ENCODE measurements around the gene XAGE1B. TPM values are rescaled to one million over a fixed set of nuclear protein-coding genes. Genes with fewer than 3 reads are reported as not detected.

Gene XAGE1B
- total and polyA plus RNA-seq, 2 of the 13 experiments (the other 11 are each of a cell fraction or from before 2014, with no cell fraction given): not detected

DNA sequence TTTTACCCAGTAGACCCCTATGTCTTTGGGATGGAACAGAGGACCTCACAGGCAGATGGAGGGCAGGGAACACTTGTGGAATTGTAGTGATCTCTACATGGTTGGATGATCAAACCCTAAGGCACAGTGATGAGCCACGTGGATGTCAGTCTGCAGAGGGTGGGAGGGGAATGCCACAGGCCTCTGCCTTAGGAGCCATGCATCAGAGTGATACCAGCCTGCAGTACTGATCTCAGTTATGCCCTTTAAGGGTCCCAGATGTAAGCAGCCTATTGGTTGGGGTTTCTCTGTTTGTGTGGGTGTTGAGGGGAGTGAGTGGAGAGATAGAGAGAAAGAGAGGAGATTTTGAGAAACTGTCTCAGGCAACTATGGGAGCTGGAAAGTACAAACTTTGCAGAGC lies 39.9 kb upstream of the XAGE1B start:
- no peak overlapping the region for H2AFZ ChIP-seq (ENCODE audit: low read length)
- no peak for DNase-seq (ENCODE audit: low spot score)
- ChIA-PET POLR2A (no interaction called here), CTCF (ENCODE audit: low intra/inter-chr PET ratio, low total read pairs) (no interaction called here)
- no peak overlapping the region for H3K9ac ChIP-seq (ENCODE audit: insufficient read depth, low read depth, low read length)
- TF ChIP-seq PAX8 (CRISPR knock-in tag; IDR thresholded peaks at IDR 0.05; ENCODE audit: borderline replicate concordance) (no peak), ZNF607 (CRISPR knock-in tag; IDR thresholded peaks at IDR 0.05; ENCODE audit: borderline replicate concordance) (no peak), ZFP41 (CRISPR knock-in tag; IDR thresholded peaks at IDR 0.05; ENCODE audit: borderline replicate concordance) (no peak), ZNF256 (CRISPR knock-in tag; conservative IDR thresholded peaks at IDR 0.05) (no peak), SKI (IDR thresholded peaks at IDR 0.05; ENCODE audit: partially characterized antibody) (no peak), JUNB (CRISPR knock-in tag; IDR thresholded peaks at IDR 0.05; ENCODE audit: borderline replicate concordance) (no peak), ZNF766 (CRISPR knock-in tag; IDR thresholded peaks at IDR 0.05; ENCODE audit: borderline replicate concordance) (no peak)
- TF ChIP-seq, protein P1, sequence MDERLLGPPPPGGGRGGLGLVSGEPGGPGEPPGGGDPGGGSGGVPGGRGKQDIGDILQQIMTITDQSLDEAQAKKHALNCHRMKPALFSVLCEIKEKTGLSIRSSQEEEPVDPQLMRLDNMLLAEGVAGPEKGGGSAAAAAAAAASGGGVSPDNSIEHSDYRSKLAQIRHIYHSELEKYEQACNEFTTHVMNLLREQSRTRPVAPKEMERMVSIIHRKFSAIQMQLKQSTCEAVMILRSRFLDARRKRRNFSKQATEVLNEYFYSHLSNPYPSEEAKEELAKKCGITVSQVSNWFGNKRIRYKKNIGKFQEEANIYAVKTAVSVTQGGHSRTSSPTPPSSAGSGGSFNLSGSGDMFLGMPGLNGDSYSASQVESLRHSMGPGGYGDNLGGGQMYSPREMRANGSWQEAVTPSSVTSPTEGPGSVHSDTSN (CRISPR knock-in tag; IDR thresholded peaks at IDR 0.05): no peak
- TF ChIP-seq, protein P2, sequence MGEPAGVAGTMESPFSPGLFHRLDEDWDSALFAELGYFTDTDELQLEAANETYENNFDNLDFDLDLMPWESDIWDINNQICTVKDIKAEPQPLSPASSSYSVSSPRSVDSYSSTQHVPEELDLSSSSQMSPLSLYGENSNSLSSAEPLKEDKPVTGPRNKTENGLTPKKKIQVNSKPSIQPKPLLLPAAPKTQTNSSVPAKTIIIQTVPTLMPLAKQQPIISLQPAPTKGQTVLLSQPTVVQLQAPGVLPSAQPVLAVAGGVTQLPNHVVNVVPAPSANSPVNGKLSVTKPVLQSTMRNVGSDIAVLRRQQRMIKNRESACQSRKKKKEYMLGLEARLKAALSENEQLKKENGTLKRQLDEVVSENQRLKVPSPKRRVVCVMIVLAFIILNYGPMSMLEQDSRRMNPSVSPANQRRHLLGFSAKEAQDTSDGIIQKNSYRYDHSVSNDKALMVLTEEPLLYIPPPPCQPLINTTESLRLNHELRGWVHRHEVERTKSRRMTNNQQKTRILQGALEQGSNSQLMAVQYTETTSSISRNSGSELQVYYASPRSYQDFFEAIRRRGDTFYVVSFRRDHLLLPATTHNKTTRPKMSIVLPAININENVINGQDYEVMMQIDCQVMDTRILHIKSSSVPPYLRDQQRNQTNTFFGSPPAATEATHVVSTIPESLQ (CRISPR knock-in tag; conservative IDR thresholded peaks at IDR 0.05): no peak
- no TSS peak for BruUV-seq (replicated peaks)
- no peaks in the 10 kb centered on the region for H3K36me3 ChIP-seq (replicated peaks in 1 of 2; ENCODE audit: control insufficient read depth in 1 of 2, insufficient read depth in 2 of 2, low read length in 2 of 2)
- H3K4me3 ChIP-seq (replicated peaks in 1 of 3; ENCODE audit: insufficient read depth in 1 of 3, low read depth in 2 of 3, low read length in 3 of 3): no peak overlapping the region
- no peak overlapping the region for H3K27ac ChIP-seq (ENCODE audit: extremely low read length, insufficient read depth, low read length)
- no peaks in the 10 kb centered on the region for H3K4me1 ChIP-seq (ENCODE audit: insufficient read depth, low read length)
- H3K27me3 ChIP-seq (ENCODE audit: control insufficient read depth in 1 of 2, insufficient read depth in 2 of 2, low read length in 2 of 2): no peaks in the 10 kb centered on the region
- no peaks in the 10 kb centered on the region for H4K20me1 ChIP-seq (ENCODE audit: insufficient read depth, low read length)
- ATAC-seq: no peak
- H3K9me3 ChIP-seq (ENCODE audit: low read length): no peaks in the 10 kb centered on the region
- H3K4me2 ChIP-seq (ENCODE audit: low read depth, low read length): no peak overlapping the region
- no peak for FAIRE-seq
- 0% methylated on average over 1 of the region's 1 CpG for WGBS (ENCODE audit: low lambda C conversion rate)
- no peaks in the 10 kb centered on the region for H3K79me2 ChIP-seq (ENCODE audit: insufficient read depth, low read length)
- intact Hi-C loops (cut with micrococcal nuclease; ENCODE audit: unreplicated experiment) (no loop called here), in situ Hi-C loops (cut with HindIII; ENCODE audit: extremely low pct_ligation_motif_present, low pct_unique_long_range_greater_than_20kb) (no loop called here)
